Mesendoderm (in vitro differentiated cells): ENCODE results near the gene AK8.
"Not testable (repeated sequence)": the region's sequence is repeated elsewhere in the genome, so short reads cannot be mapped to it uniquely, and the experiment has no call there.

Experiments used
- DNase-seq: peaks from one replicate; pipeline ENCODE4 v3.0.0; 2013
- H2AK5ac ChIP-seq: 2 replicates; pipeline ENCODE4 v1.6.1; 2013; ENCODE audit warnings: low read length, inconsistent platforms
- H2BK120ac ChIP-seq: 2 replicates; pipeline ENCODE4 v1.6.1; 2013; ENCODE audit warnings: low read depth, mild to moderate bottlenecking, low read length, moderate library complexity, mixed read lengths
- H2BK15ac ChIP-seq: replicated peaks from 2 replicates; pipeline ENCODE4 v1.6.1; 2013; ENCODE audit warnings: low read depth, mild to moderate bottlenecking, moderate library complexity
- H2BK5ac ChIP-seq: 2 replicates; pipeline ENCODE4 v1.6.1; 2013; ENCODE audit warnings: low read length, inconsistent platforms
- H3K18ac ChIP-seq: 2 replicates; pipeline ENCODE4 v1.6.1; 2013; ENCODE audit warnings: mild to moderate bottlenecking, low read length, mixed read lengths
- H3K23ac ChIP-seq: one replicate; pipeline ENCODE4 v1.6.1; 2013; ENCODE audit warnings: low read length
- H3K27ac ChIP-seq: 2 replicates; pipeline ENCODE4 v1.5.1; 2013; ENCODE audit warnings: low read depth, mild to moderate bottlenecking, inconsistent platforms, low read length, moderate library complexity
- H3K27me3 ChIP-seq: 2 replicates; pipeline ENCODE4 v1.6.1; 2013; ENCODE audit warnings: low read length, control low read depth, mild to moderate bottlenecking, inconsistent platforms; ENCODE audit not compliant: insufficient read depth, poor library complexity
- H3K36me3 ChIP-seq: 2 replicates; pipeline ENCODE4 v1.6.1; 2013; ENCODE audit warnings: low read length, inconsistent platforms; ENCODE audit not compliant: control insufficient read depth, insufficient read depth
- H3K4ac ChIP-seq: one replicate; pipeline ENCODE4 v1.6.1; 2013; ENCODE audit warnings: low read depth, mild to moderate bottlenecking, low read length, moderate library complexity
- H3K4me1 ChIP-seq: 2 replicates; pipeline ENCODE4 v1.6.1; 2013; ENCODE audit warnings: low read depth, low read length, inconsistent platforms; ENCODE audit not compliant: control insufficient read depth
- H3K4me2 ChIP-seq: 2 replicates; pipeline ENCODE4 v1.6.1; 2013; ENCODE audit warnings: low read length
- H3K4me3 ChIP-seq: 2 replicates; pipeline ENCODE4 v1.5.1; 2013; ENCODE audit warnings: mild to moderate bottlenecking, low read length
- H3K56ac ChIP-seq: one replicate; pipeline ENCODE4 v1.6.1; 2013; ENCODE audit warnings: low read length
- H3K79me1 ChIP-seq: 2 replicates; pipeline ENCODE4 v1.6.1; 2013; ENCODE audit warnings: low read length, inconsistent platforms
- H3K79me2 ChIP-seq: 2 replicates; pipeline ENCODE4 v1.6.1; 2013; ENCODE audit warnings: mild to moderate bottlenecking, low read length; ENCODE audit not compliant: control insufficient read depth, insufficient read depth
- H3K9ac ChIP-seq: 2 replicates; pipeline ENCODE4 v1.6.1; 2013; ENCODE audit warnings: low read length, inconsistent platforms
- H4K5ac ChIP-seq: one replicate; pipeline ENCODE4 v1.6.1; 2013; ENCODE audit warnings: low read length
- H4K8ac ChIP-seq: one replicate; pipeline ENCODE4 v1.6.1; 2013; ENCODE audit warnings: low read depth, mild to moderate bottlenecking, control low read depth, low read length, moderate library complexity
- WGBS: extraction: QIAGEN DNeasy Blood & Tissue Kit; methylation state at CpG from one replicate; pipeline ENCODE4 v1.1.7; 2013; ENCODE audit warnings: low lambda C conversion rate, missing lambda C conversion rate; ENCODE audit not compliant: insufficient coverage; ENCODE audit errors: extremely low coverage; 5-methylcytosine and 5-hydroxymethylcytosine counted together

AK8 gene

GRCh38 chr9:132718381-132718928, 159.6 kb downstream of the AK8 start:
- H3K4me2 ChIP-seq, DNase-seq, H3K36me3 ChIP-seq, H2BK15ac ChIP-seq, H2AK5ac ChIP-seq, H3K4ac ChIP-seq, H3K9ac ChIP-seq, H3K27ac ChIP-seq, H3K4me1 ChIP-seq, H3K56ac ChIP-seq, H2BK120ac ChIP-seq, H3K4me3 ChIP-seq, H3K27me3 ChIP-seq, H3K23ac ChIP-seq, H3K79me2 ChIP-seq, H2BK5ac ChIP-seq, H4K5ac ChIP-seq, H4K8ac ChIP-seq, H3K79me1 ChIP-seq, H3K18ac ChIP-seq: not testable (repeated sequence)
- WGBS = no CpG with 5 or more reads among the region's 8 CpGs

GRCh38 chr9:132717326-132717945, 160.6 kb downstream of the AK8 start:
- Histone ChIP-seq H3K27ac (no peak overlapping the region), H3K56ac (no peak overlapping the region), H2BK5ac (no peak overlapping the region), H3K4me1 (no peaks in the 10 kb centered on the region), H2BK120ac (no peak overlapping the region), H3K18ac (no peak overlapping the region), H3K79me2 (no peaks in the 10 kb centered on the region), H3K9ac (no peak overlapping the region), H2AK5ac (no peak overlapping the region), H3K23ac (no peak overlapping the region), H2BK15ac (no peak overlapping the region), H3K27me3 (no peaks in the 10 kb centered on the region), H3K36me3 (no peaks in the 10 kb centered on the region), H3K79me1 (no peaks in the 10 kb centered on the region), H4K8ac (no peak overlapping the region), H4K5ac (no peak overlapping the region), H3K4ac (no peak overlapping the region), H3K4me2 (no peak overlapping the region), H3K4me3 (no peak overlapping the region)
- DNase-seq = no peak
- WGBS = no CpG with 5 or more reads among the region's 13 CpGs

- no peak overlapping the region for H4K5ac ChIP-seq
- no peak overlapping the region for H3K4me3 ChIP-seq
- H2BK5ac ChIP-seq = no peak overlapping the region
- WGBS = no CpG with 5 or more reads among the region's 4 CpGs
- no peak overlapping the region for H3K4ac ChIP-seq
- H4K8ac ChIP-seq = no peak overlapping the region
- no peaks in the 10 kb centered on the region for H3K4me1 ChIP-seq
- no peak overlapping the region for H3K18ac ChIP-seq
- no peaks in the 10 kb centered on the region for H3K36me3 ChIP-seq
- H3K4me2 ChIP-seq = no peak overlapping the region
- no peak overlapping the region for H2AK5ac ChIP-seq
- H3K27me3 ChIP-seq = no peaks in the 10 kb centered on the region
- H3K9ac ChIP-seq = no peak overlapping the region
- no peak overlapping the region for H3K27ac ChIP-seq
- no peak overlapping the region for H2BK120ac ChIP-seq
- no peaks in the 10 kb centered on the region for H3K79me1 ChIP-seq
- no peak overlapping the region for H2BK15ac ChIP-seq
- H3K23ac ChIP-seq = no peak overlapping the region
- DNase-seq = no peak
- no peak overlapping the region for H3K56ac ChIP-seq
- H3K79me2 ChIP-seq = no peaks in the 10 kb centered on the region
Measured at GRCh38 chr9:132716007-132716406, 162.1 kb downstream of the AK8 start.

GRCh38 chr9:132712753-132713152, 165.3 kb downstream of the AK8 start:
- no peak overlapping the region for H3K4ac ChIP-seq
- no peak overlapping the region for H3K9ac ChIP-seq
- H4K5ac ChIP-seq = no peak overlapping the region
- no peak overlapping the region for H3K18ac ChIP-seq
- no peak overlapping the region for H3K4me3 ChIP-seq
- H3K27ac ChIP-seq = no peak overlapping the region
- no peaks in the 10 kb centered on the region for H3K36me3 ChIP-seq
- H3K23ac ChIP-seq = no peak overlapping the region
- H2AK5ac ChIP-seq = no peak overlapping the region
- H2BK5ac ChIP-seq = no peak overlapping the region
- no peaks in the 10 kb centered on the region for H3K79me1 ChIP-seq
- no peak overlapping the region for H3K4me2 ChIP-seq
- H2BK15ac ChIP-seq = no peak overlapping the region
- H2BK120ac ChIP-seq = no peak overlapping the region
- no peaks in the 10 kb centered on the region for H3K27me3 ChIP-seq
- H3K4me1 ChIP-seq = no peaks in the 10 kb centered on the region
- no peak overlapping the region for H3K56ac ChIP-seq
- no CpG with 5 or more reads among the region's 5 CpGs for WGBS
- no peaks in the 10 kb centered on the region for H3K79me2 ChIP-seq
- DNase-seq = no peak
- H4K8ac ChIP-seq = no peak overlapping the region

- Histone ChIP-seq H3K79me2 (no peaks in the 10 kb centered on the region), H2AK5ac (no peak overlapping the region), H2BK5ac (no peak overlapping the region), H3K36me3 (no peaks in the 10 kb centered on the region), H3K56ac (no peak overlapping the region), H2BK15ac (no peak overlapping the region), H3K4ac (no peak overlapping the region), H3K4me3 (no peak overlapping the region), H3K4me1 (no peaks in the 10 kb centered on the region), H4K8ac (no peak overlapping the region), H3K4me2 (no peak overlapping the region), H3K27ac (no peak overlapping the region), H3K79me1 (no peaks in the 10 kb centered on the region), H2BK120ac (no peak overlapping the region), H3K18ac (no peak overlapping the region), H3K9ac (no peak overlapping the region), H4K5ac (no peak overlapping the region), H3K27me3 (no peaks in the 10 kb centered on the region), H3K23ac (no peak overlapping the region)
- no peak for DNase-seq
- no CpG with 5 or more reads among the region's 3 CpGs for WGBS
Measured at GRCh38 chr9:132711846-132712245, 166.2 kb downstream of the AK8 start.

- not testable (repeated sequence) for H3K18ac ChIP-seq, H3K27ac ChIP-seq, H3K4ac ChIP-seq, H3K4me3 ChIP-seq, H2AK5ac ChIP-seq, DNase-seq, H2BK15ac ChIP-seq, H3K36me3 ChIP-seq, H3K23ac ChIP-seq, H4K8ac ChIP-seq, H3K79me1 ChIP-seq, H2BK120ac ChIP-seq, H3K56ac ChIP-seq, H3K27me3 ChIP-seq, H3K79me2 ChIP-seq, H3K4me2 ChIP-seq, H2BK5ac ChIP-seq, H4K5ac ChIP-seq, H3K9ac ChIP-seq, H3K4me1 ChIP-seq
- no CpG with 5 or more reads among the region's 5 CpGs for WGBS
Measured at GRCh38 chr9:132711152-132711551, 166.9 kb downstream of the AK8 start.
